GM12878 (cell line): Measurements from ENCODE around the gene DSC2. TPM values are rescaled to one million over a fixed set of nuclear protein-coding genes. Genes with fewer than 3 reads are reported as not detected.

Experiments used
- ATAC-seq: fragments of 200-7000 bp; cut with Tn5 transposase; 3 replicates; pipeline ENCODE4 v1.9.1; 2020; ENCODE audit warnings: mild to moderate bottlenecking, moderate library complexity
- BruUV-seq: library from RNA; stranded (reverse); fragments of 400-500 nt; replicated peaks from 2 replicates; lab custom pipeline; 2021; lab: Mats Ljungman, UMichigan
- CTCF ChIA-PET: fragments of 300-600 bp; sonication (Branson Sonifier 250); formaldehyde crosslinking; extraction: SDS; loops from one replicate; lab custom pipeline; 2021; ENCODE audit warnings: inconsistent platforms; lab: Yijun Ruan, JAX
- POLR2A ChIA-PET: fragments of 350-600 bp; formaldehyde crosslinking; extraction: SDS; loops from one replicate; lab custom pipeline; 2021; ENCODE audit warnings: inconsistent platforms; lab: Charles Lee
- RAD21 ChIA-PET: fragments of 300-600 bp; sonication (Branson Sonifier 250); formaldehyde crosslinking; loops from one replicate; lab custom pipeline; 2023; ENCODE audit warnings: antibody characterized with exemption; ENCODE audit not compliant: unreplicated experiment; lab: Charles Lee
- SMC1A ChIA-PET: fragments of 300-600 bp; sonication (Branson Sonifier 250); formaldehyde crosslinking; loops from one replicate; lab custom pipeline; 2023; ENCODE audit not compliant: unreplicated experiment, uncharacterized antibody; lab: Charles Lee
- DNase-seq: peaks from one replicate; pipeline ENCODE4 v3.0.0-alpha.2; 2011; ENCODE audit warnings: low read depth, low spot score
- FAIRE-seq: peaks from 3 replicates; lab custom pipeline; 2011; peaks lifted over from hg19 to GRCh38; lab: Jason Lieb, UNC
- H2AFZ ChIP-seq: 2 replicates; pipeline ENCODE4 v1.6.0; 2011; ENCODE audit warnings: low read depth, low read length, control low read depth; ENCODE audit not compliant: control insufficient read depth
- H3K27ac ChIP-seq: 2 replicates; pipeline ENCODE4 v1.5.1; 2011; ENCODE audit warnings: control low read depth; ENCODE audit not compliant: control insufficient read depth, insufficient read depth
- H3K27me3 ChIP-seq, 2 experiments: replicated peaks in 1 of 2; 2 replicates each; pipeline versions ENCODE4 v1.6.0 to v1.6.1; 2011; ENCODE audit warnings: low read length in 1 of 2; ENCODE audit not compliant: control insufficient read depth in 2 of 2, insufficient read depth in 2 of 2
- H3K36me3 ChIP-seq, 2 experiments: 2 replicates each; pipeline ENCODE4 v1.5.1; 2011; ENCODE audit warnings: low read length in 1 of 2; ENCODE audit not compliant: control insufficient read depth in 2 of 2, insufficient read depth in 2 of 2
- H3K4me1 ChIP-seq: 2 replicates; pipeline ENCODE4 v1.6.1; 2011; ENCODE audit warnings: mild to moderate bottlenecking, low read length, moderate library complexity, mixed read lengths; ENCODE audit not compliant: control insufficient read depth, insufficient read depth
- H3K4me2 ChIP-seq: 2 replicates; pipeline ENCODE4 v1.6.0; 2011; ENCODE audit warnings: control low read depth; ENCODE audit not compliant: control insufficient read depth, insufficient read depth
- H3K4me3 ChIP-seq: fragments of 200-600 bp; sonication (generic); 2 replicates; pipeline ENCODE4 v1.5.1; 2016
- H3K79me2 ChIP-seq: 2 replicates; pipeline ENCODE4 v1.6.0; 2011; ENCODE audit warnings: low read length; ENCODE audit not compliant: control insufficient read depth, insufficient read depth
- H3K9ac ChIP-seq: 2 replicates; pipeline ENCODE4 v1.8.0; 2011; ENCODE audit warnings: low read length, control low read depth, mixed read lengths; ENCODE audit not compliant: control insufficient read depth, insufficient read depth
- H3K9me3 ChIP-seq: replicated peaks from 3 replicates; pipeline ENCODE4 v1.5.1; 2011; ENCODE audit warnings: mild to moderate bottlenecking, low read length; ENCODE audit not compliant: control insufficient read depth, insufficient read depth
- H4K20me1 ChIP-seq: 2 replicates; pipeline ENCODE4 v1.6.0; 2011; ENCODE audit not compliant: control insufficient read depth, insufficient read depth
- ASH2L ChIP-seq: fragments of 300-600, 200-600 bp; sonication (generic); IDR thresholded peaks from 2 replicates; pipeline ENCODE4 v1.6.1; 2017; ENCODE audit warnings: low read depth, mild to moderate bottlenecking, borderline replicate concordance
- CBX5 ChIP-seq: sonication (generic); IDR thresholded peaks from 2 replicates; pipeline ENCODE4 v1.6.1; 2016; ENCODE audit warnings: low read depth, moderate library complexity, mild to moderate bottlenecking, inconsistent platforms
- CHD2 ChIP-seq: IDR thresholded peaks from 2 replicates; pipeline ENCODE4 v1.6.1; 2011; ENCODE audit warnings: low read depth, low read length, improper control_type of control experiment, borderline replicate concordance
- CUX1 ChIP-seq: IDR thresholded peaks from 2 replicates; pipeline ENCODE4 v1.6.1; 2012; ENCODE audit warnings: improper control_type of control experiment, low read depth, low read length; ENCODE audit not compliant: insufficient replicate concordance
- FOXK2 ChIP-seq: fragments of 450-650 bp; IDR thresholded peaks from 2 replicates; pipeline ENCODE4 v1.6.1; 2017; ENCODE audit warnings: mild to moderate bottlenecking, moderate library complexity
- IRF4 ChIP-seq: IDR thresholded peaks from 2 replicates; pipeline ENCODE4 v1.6.1; 2011; ENCODE audit warnings: low read depth, low read length
- MTA3 ChIP-seq: IDR thresholded peaks from 2 replicates; pipeline ENCODE4 v1.6.1; 2012; ENCODE audit warnings: low read length, inconsistent platforms, borderline replicate concordance
- POLR2AphosphoS5 ChIP-seq: IDR thresholded peaks from 2 replicates; pipeline ENCODE4 v1.6.1; 2011; ENCODE audit warnings: mild to moderate bottlenecking, low read length, inconsistent platforms
- SP1 ChIP-seq: IDR thresholded peaks from one replicate; pipeline ENCODE4 v1.6.1; 2011; ENCODE audit warnings: low read depth, low read length
- STAT1 ChIP-seq: fragments of 450-650 bp; conservative IDR thresholded peaks from 2 replicates; pipeline ENCODE4 v1.6.1; 2014; ENCODE audit warnings: antibody characterized with exemption, mild to moderate bottlenecking
- USF1 ChIP-seq: IDR thresholded peaks from 2 replicates; pipeline ENCODE4 v1.6.1; 2011; ENCODE audit warnings: borderline replicate concordance, low read depth, mild to moderate bottlenecking, moderate library complexity, mixed read lengths, low read length; ENCODE audit not compliant: insufficient read depth; ENCODE audit errors: extremely low read length
- ZNF207 ChIP-seq: fragments of 450-650 bp; IDR thresholded peaks from 2 replicates; pipeline ENCODE4 v1.6.1; 2014; ENCODE audit warnings: antibody characterized with exemption, mild to moderate bottlenecking, borderline replicate concordance
- ZSCAN29 ChIP-seq: fragments of 450-650 bp; IDR thresholded peaks from 2 replicates; pipeline ENCODE4 v1.6.1; 2017; ENCODE audit warnings: mild to moderate bottlenecking, moderate library complexity
- WGBS: methylation state at CpG from one replicate; pipeline ENCODE4 v1.1.6; 2016; ENCODE audit warnings: low lambda C conversion rate; ENCODE audit not compliant: insufficient replicate concordance, insufficient coverage; ENCODE audit errors: missing lambda C conversion rate; 5-methylcytosine and 5-hydroxymethylcytosine counted together
- in situ Hi-C: fragments of 300-500 bp; cut with MboI; formaldehyde crosslinking; loops from 9 replicates; pipeline ENCODE4 v1.14.3; 2018; ENCODE audit warnings: mixed read lengths
- intact Hi-C: fragments of 100-400 bp; cut with micrococcal nuclease; formaldehyde crosslinking; loops from one replicate; pipeline ENCODE4 v1.14.2; 2022; ENCODE audit not compliant: unreplicated experiment
- polyA plus RNA-seq, 11 experiments: library from polyadenylated mRNA; depleted of rRNA in 4 of 11; unstranded in 6 of 11; stranded (reverse) in 5 of 11; fragments of >200 nt; fragmentation: Nextera tagmentation in 4 of 11; fragmentation: Illumina TruSeq in 1 of 11; extraction: Ambion mirVana in 4 of 11; extraction: Trizol in 1 of 11; gene quantifications; 1 replicate in 1 of 11; 2 replicates in 10 of 11; pipeline versions ENCODE4 v1.2.1 to v1.2.3, GENCODE V29; 2011 to 2016; ENCODE audit warnings: inconsistent platforms in 2 of 11, missing spikeins in 2 of 11, low read depth in 1 of 11
- total RNA-seq, 4 experiments: library from RNA; depleted of rRNA in 3 of 4; stranded (reverse); fragments of >200 nt in 3 of 4; fragmentation: Illumina TruSeq in 1 of 4; extraction: Trizol in 1 of 4; gene quantifications; 2 replicates each; pipeline versions ENCODE4 v1.2.1 to v1.2.3, GENCODE V29; 2013 to 2021
- TF ChIP-seq, protein P1 (sequence below): fragments of 450-650 bp; formaldehyde crosslinking; IDR thresholded peaks from 2 replicates; pipeline ENCODE4 v1.5.0; 2022; ENCODE audit warnings: mild to moderate bottlenecking, missing genetic modification characterization

The DSC2 gene
- total and polyA plus RNA-seq, 10 of the 15 experiments (the other 5 are each of a cell fraction or from before 2014, with no cell fraction given), result 1.2 to 4.9 (median 3.0) TPM; not detected in 1

GRCh38 chr18:31102941-31103340 is 720 bp upstream of the DSC2 start:
- RAD21 ChIA-PET, result no interaction called here
- BruUV-seq, result no TSS peak
- 11% methylated on average over 2 of the region's 2 CpGs for WGBS
- Histone ChIP-seq H2AFZ (no peak overlapping the region), H3K27me3 (peaks cover 0 to 4% of the 10 kb centered on the region in 2 experiments; a peak in 3 of 4 replicates), H3K4me1 (no peaks in the 10 kb centered on the region), H3K36me3 (no peaks in the 10 kb centered on the region), H3K9me3 (no peaks in the 10 kb centered on the region), H4K20me1 (no peaks in the 10 kb centered on the region), H3K9ac (no peak overlapping the region), H3K4me2 (no peak overlapping the region), H3K4me3 (no peak overlapping the region), H3K27ac (no peak overlapping the region)
- SMC1A ChIA-PET, result no interaction called here
- in situ Hi-C loops (no loop called here), intact Hi-C loops (no loop called here)
- POLR2A ChIA-PET, result no interaction called here
- no peak for FAIRE-seq
- ATAC-seq, result no peak
- CTCF ChIA-PET, result interaction anchor here (0.6 kb wide), 1 partner anchor 11 kb away, joined by 3 read pairs; no protein-coding TSS in a partner anchor
- TF ChIP-seq FOXK2 (no peak), STAT1 (no peak), CHD2 (no peak), MTA3 (no peak), SP1 (no peak), USF1 (no peak), ZNF207 (no peak), POLR2AphosphoS5 (no peak), CBX5 (no peak), ASH2L (no peak), CUX1 (no peak), IRF4 (no peak), ZSCAN29 (no peak)
- TF ChIP-seq, protein P1, sequence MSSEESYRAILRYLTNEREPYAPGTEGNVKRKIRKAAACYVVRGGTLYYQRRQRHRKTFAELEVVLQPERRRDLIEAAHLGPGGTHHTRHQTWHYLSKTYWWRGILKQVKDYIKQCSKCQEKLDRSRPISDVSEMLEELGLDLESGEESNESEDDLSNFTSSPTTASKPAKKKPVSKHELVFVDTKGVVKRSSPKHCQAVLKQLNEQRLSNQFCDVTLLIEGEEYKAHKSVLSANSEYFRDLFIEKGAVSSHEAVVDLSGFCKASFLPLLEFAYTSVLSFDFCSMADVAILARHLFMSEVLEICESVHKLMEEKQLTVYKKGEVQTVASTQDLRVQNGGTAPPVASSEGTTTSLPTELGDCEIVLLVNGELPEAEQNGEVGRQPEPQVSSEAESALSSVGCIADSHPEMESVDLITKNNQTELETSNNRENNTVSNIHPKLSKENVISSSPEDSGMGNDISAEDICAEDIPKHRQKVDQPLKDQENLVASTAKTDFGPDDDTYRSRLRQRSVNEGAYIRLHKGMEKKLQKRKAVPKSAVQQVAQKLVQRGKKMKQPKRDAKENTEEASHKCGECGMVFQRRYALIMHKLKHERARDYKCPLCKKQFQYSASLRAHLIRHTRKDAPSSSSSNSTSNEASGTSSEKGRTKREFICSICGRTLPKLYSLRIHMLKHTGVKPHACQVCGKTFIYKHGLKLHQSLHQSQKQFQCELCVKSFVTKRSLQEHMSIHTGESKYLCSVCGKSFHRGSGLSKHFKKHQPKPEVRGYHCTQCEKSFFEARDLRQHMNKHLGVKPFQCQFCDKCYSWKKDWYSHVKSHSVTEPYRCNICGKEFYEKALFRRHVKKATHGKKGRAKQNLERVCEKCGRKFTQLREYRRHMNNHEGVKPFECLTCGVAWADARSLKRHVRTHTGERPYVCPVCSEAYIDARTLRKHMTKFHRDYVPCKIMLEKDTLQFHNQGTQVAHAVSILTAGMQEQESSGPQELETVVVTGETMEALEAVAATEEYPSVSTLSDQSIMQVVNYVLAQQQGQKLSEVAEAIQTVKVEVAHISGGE, result no peak
- TF ChIP-seq, all 136 proteins: peak for 0
- no peaks in the 10 kb centered on the region for H3K79me2 ChIP-seq
- DNase-seq, result no peak
